Suprapubic skin (tissue), 4 donors: ENCODE measurements around the gene RAB19. TPM values are rescaled to one million over a fixed set of nuclear protein-coding genes. Genes with fewer than 3 reads are reported as not detected.

ENCODE experiments used
- DNase-seq, 2 donors: peaks; one replicate each; pipeline ENCODE4 v3.0.0-alpha.2; 2019; ENCODE audit warnings: low spot score in 2 of 2
- H3K27ac ChIP-seq: fragments of 200-600 bp; sonication (generic); one replicate; pipeline ENCODE4 v1.5.1; 2019
- H3K27me3 ChIP-seq: fragments of 200-600 bp; sonication (generic); one replicate; pipeline ENCODE4 v1.5.1; 2019
- H3K36me3 ChIP-seq: fragments of 200-600 bp; sonication (generic); one replicate; pipeline ENCODE4 v1.5.1; 2019
- H3K4me1 ChIP-seq: fragments of 200-600 bp; sonication (generic); one replicate; pipeline ENCODE4 v1.5.1; 2019
- H3K4me3 ChIP-seq: fragments of 200-600 bp; sonication (generic); one replicate; pipeline ENCODE4 v1.5.1; 2019; ENCODE audit warnings: mild to moderate bottlenecking
- H3K9me3 ChIP-seq: fragments of 200-600 bp; sonication (generic); one replicate; pipeline ENCODE4 v1.5.1; 2019
- EP300 ChIP-seq: sonication (generic); formaldehyde crosslinking; IDR thresholded peaks from one replicate; pipeline ENCODE4 v1.6.1; 2017; ENCODE audit warnings: antibody characterized with exemption
- POLR2A ChIP-seq, 2 donors: fragments of 450-650 bp; IDR thresholded peaks; one replicate each; pipeline ENCODE4 v1.6.1; 2017; ENCODE audit warnings: antibody characterized with exemption in 2 of 2, mild to moderate bottlenecking in 2 of 2, moderate library complexity in 2 of 2
- POLR2AphosphoS5 ChIP-seq, 3 donors: sonication (generic); formaldehyde crosslinking; IDR thresholded peaks; one replicate each; pipeline ENCODE4 v1.6.1; 2017; ENCODE audit warnings: antibody characterized with exemption in 3 of 3
- WGBS: methylation state at CpG from one replicate; pipeline ENCODE4 v1.1.5; 2018; 5-methylcytosine and 5-hydroxymethylcytosine counted together
- total RNA-seq, 4 donors: library from RNA; depleted of rRNA; stranded (reverse); fragments of >200 nt; gene quantifications; one replicate each; pipeline ENCODE4 v1.1.0, GENCODE V29; 2016
- TF ChIP-seq, protein P1 (sequence below), 2 donors: fragments of 200-600 bp in 1 of 2; fragments of 450-650 bp in 1 of 2; sonication (generic) in 1 of 2; IDR thresholded peaks; one replicate each; pipeline ENCODE4 v1.5.1; 2016 to 2019; ENCODE audit warnings: antibody characterized with exemption in 2 of 2, mild to moderate bottlenecking in 1 of 2, moderate library complexity in 1 of 2

Gene RAB19
- total RNA-seq, 4 donors from 2014 or later, result 0.89 to 5.3 TPM; not detected in 2

- TF ChIP-seq, protein P1, sequence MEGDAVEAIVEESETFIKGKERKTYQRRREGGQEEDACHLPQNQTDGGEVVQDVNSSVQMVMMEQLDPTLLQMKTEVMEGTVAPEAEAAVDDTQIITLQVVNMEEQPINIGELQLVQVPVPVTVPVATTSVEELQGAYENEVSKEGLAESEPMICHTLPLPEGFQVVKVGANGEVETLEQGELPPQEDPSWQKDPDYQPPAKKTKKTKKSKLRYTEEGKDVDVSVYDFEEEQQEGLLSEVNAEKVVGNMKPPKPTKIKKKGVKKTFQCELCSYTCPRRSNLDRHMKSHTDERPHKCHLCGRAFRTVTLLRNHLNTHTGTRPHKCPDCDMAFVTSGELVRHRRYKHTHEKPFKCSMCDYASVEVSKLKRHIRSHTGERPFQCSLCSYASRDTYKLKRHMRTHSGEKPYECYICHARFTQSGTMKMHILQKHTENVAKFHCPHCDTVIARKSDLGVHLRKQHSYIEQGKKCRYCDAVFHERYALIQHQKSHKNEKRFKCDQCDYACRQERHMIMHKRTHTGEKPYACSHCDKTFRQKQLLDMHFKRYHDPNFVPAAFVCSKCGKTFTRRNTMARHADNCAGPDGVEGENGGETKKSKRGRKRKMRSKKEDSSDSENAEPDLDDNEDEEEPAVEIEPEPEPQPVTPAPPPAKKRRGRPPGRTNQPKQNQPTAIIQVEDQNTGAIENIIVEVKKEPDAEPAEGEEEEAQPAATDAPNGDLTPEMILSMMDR (IDR thresholded peaks at IDR 0.05), result no peak
- no peak for TF ChIP-seq POLR2A (IDR thresholded peaks at IDR 0.05)
- no peak overlapping the region for H3K27ac ChIP-seq
- H3K4me1 ChIP-seq, result peaks cover 2% of the 10 kb centered on the region
- DNase-seq, result no peak
- H3K36me3 ChIP-seq, result peaks cover 22% of the 10 kb centered on the region
- 73% methylated on average over 1 of the region's 1 CpG for WGBS
- H3K4me3 ChIP-seq, result no peak overlapping the region
- no peaks in the 10 kb centered on the region for H3K27me3 ChIP-seq
- H3K9me3 ChIP-seq, result no peaks in the 10 kb centered on the region
Measured at GRCh38 chr7:140384894-140385545, 18.8 kb upstream of the RAB19 start.

DNA sequence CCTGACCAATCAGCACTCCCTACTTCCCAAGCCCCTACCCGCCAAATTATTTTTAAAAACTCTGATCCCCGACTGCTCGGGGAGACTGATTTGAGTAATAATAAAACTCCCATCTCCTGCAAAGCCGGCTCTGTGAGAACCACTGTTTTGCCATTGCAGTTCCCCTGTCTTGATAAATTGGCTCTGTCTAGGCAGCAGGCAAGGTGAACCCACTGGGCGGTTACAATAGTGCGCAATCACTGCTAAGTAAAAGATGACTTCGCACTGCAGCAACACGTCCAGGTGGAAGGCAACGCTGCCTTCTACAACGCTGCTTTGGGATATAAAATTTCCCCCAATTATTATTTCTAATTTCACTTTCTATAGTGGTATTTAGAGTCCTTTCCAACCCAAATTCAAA lies 14.4 kb upstream of the RAB19 start:
- TF ChIP-seq POLR2A (IDR thresholded peaks at IDR 0.05) (no peak), POLR2AphosphoS5 (IDR thresholded peaks at IDR 0.05) (no peak)
- TF ChIP-seq, protein P1 (IDR thresholded peaks at IDR 0.05), result no peak
- no peak overlapping the region for H3K27ac ChIP-seq
- 84% methylated on average over 10 of the region's 10 CpGs for WGBS

GRCh38 chr7:140390034-140390433 lies 13.8 kb upstream of the RAB19 start:
- Histone ChIP-seq H3K9me3 (no peaks in the 10 kb centered on the region), H3K4me1 (peaks cover 2% of the 10 kb centered on the region), H3K4me3 (no peak overlapping the region), H3K36me3 (no peaks in the 10 kb centered on the region), H3K27me3 (no peaks in the 10 kb centered on the region), H3K27ac (no peak overlapping the region)
- TF ChIP-seq, protein P1 (IDR thresholded peaks at IDR 0.05), result no peak
- TF ChIP-seq POLR2A (IDR thresholded peaks at IDR 0.05) (no peak), POLR2AphosphoS5 (IDR thresholded peaks at IDR 0.05) (no peak), EP300 (no peak)
- no peak for DNase-seq
- WGBS, result 74% methylated on average over 4 of the region's 4 CpGs

More for the DNA sequence above, 14.4 kb upstream of the RAB19 start:
- Histone ChIP-seq H3K36me3 (no peaks in the 10 kb centered on the region), H3K9me3 (no peaks in the 10 kb centered on the region), H3K4me1 (peaks cover 2% of the 10 kb centered on the region), H3K27me3 (no peaks in the 10 kb centered on the region), H3K4me3 (no peak overlapping the region)
- no peak for DNase-seq

DNA sequence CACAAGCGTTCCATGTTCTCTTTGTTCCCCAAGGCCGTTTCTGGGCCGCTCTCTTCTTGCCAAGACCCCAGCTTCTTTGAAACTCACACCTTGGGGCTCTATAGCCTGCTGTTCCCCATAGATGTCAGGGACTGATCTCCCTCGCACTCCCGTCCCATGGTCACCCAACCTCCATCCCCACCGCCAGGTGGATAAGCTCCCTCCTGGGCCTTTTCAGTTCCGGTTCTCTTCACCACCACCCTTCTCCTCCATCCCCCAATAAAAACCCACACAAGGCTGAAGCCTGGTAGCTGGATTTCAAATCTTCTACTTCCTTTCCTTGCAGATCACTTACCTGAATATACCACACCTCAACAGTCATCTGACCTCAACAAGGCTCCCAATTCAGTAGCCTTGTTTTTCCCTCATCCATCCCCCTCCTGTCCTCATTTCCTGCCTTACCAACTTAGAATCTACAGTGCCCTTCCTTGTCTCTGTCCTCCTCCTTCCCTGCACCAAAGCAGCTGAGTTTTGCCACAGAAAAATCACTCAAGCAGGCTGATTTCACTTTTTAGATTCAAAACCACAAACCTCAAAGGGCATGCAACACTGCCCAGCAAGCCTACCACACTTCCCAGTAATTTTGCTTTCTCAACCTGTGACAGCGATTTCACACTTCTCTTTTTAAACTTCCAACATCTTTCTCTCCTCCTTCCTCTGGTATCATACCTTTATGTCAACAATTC lies 13.2 kb upstream of the RAB19 start:
- no peak overlapping the region for H3K4me3 ChIP-seq
- no peaks in the 10 kb centered on the region for H3K36me3 ChIP-seq
- no peaks in the 10 kb centered on the region for H3K9me3 ChIP-seq
- no peaks in the 10 kb centered on the region for H3K4me1 ChIP-seq
- 85% methylated on average over 8 of the region's 8 CpGs for WGBS
- no peak for TF ChIP-seq EP300
- TF ChIP-seq POLR2AphosphoS5 (IDR thresholded peaks at IDR 0.05), result no peak
- TF ChIP-seq, protein P1 (IDR thresholded peaks at IDR 0.05), result no peak
- no peak for TF ChIP-seq POLR2A (IDR thresholded peaks at IDR 0.05)
- H3K27ac ChIP-seq, result no peak overlapping the region
- DNase-seq, result no peak
- no peaks in the 10 kb centered on the region for H3K27me3 ChIP-seq

DNA sequence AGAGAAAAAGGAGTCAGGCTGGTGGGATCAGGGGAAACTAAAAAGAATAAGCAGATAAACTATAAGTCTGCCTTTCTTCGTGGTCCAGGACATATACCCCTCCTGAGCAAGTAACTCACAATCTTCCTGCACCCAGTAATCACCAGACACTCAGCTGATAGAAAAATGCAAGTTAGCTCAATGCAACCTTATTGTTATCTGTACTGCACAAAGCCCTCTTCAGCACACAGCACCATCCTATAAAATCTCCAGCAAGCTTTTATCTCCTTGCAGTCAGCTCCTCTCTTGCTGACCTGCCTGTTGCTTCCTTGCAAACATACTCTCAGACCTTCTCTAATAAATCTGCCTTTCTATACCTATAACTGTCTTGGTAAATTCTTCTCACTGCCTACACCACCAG lies 12.2 kb upstream of the RAB19 start:
- Histone ChIP-seq H3K4me1 (peaks cover 8% of the 10 kb centered on the region), H3K4me3 (no peak overlapping the region), H3K27me3 (no peaks in the 10 kb centered on the region), H3K36me3 (no peaks in the 10 kb centered on the region), H3K9me3 (no peaks in the 10 kb centered on the region), H3K27ac (no peak overlapping the region)
- TF ChIP-seq POLR2AphosphoS5 (IDR thresholded peaks at IDR 0.05) (no peak), EP300 (no peak), POLR2A (IDR thresholded peaks at IDR 0.05) (no peak)
- TF ChIP-seq, protein P1 (IDR thresholded peaks at IDR 0.05), result no peak
- DNase-seq, result no peak
- WGBS, result 96% methylated on average over 1 of the region's 1 CpG
